GM18907 (cell line): ENCODE results near the gene LRP6.

Experiments used
- ATAC-seq: cut with Tn5 transposase; IDR thresholded peaks from one replicate; pipeline ENCODE4 v1.9.1; 2021; ENCODE audit warnings: mild to moderate bottlenecking, moderate library complexity; ENCODE audit not compliant: unreplicated experiment

The LRP6 gene

DNA sequence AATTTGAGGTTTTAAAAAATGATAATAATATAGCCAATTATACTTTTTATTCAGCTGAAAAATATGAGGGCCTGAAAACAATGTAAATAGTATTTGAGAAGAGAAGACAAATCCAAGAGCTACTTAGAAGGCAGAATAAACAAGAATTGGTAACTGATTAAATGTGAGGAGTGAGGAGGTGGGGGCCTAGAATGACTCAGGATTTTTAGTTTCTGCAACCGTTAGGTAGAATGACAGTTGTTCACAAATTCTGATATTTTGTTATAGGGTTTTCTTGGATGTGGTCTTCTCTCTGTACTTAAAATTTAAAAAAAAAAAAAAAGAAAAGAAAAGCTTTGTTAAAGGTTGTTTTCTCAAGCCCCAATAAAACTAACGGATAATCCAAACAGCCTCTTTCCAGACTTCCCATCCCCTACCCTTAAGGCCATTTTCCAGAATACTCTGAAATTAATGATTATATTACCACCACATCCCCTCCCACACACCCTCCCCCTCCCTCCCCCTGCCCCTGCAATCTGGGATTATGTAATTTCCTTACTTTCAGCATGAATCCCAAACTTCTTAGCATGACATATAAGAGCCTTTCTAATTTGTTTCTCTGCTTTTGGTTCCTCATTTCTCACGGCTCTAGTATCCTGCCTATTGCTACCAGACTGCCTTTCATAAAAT, 50.4 kb downstream of the LRP6 start:
- ATAC-seq, result no peak

DNA sequence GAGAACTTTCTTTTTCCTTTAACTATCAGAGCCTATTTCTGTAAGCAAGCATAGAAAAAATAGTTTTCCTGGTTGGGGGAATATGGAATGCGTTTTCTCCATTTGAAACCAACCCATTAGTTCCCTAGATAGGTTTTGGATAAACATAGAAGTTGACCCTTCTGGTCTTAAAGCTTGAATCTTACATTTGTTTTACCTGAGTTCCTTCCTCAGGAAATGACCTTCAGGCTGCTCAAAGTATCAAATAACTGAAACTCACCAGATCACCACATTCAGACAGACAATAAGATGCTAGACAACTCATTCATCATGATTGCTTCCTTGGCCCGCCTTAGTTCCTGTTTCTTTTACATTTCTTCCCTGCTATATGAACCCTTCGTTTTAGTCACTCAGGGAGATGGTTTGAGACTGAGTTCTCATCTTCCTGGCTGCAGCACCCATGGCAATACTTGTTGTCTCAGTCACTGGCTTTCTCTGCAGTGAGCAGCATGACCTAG, 52.2 kb downstream of the LRP6 start:
- ATAC-seq, result peak; percentile 46

DNA sequence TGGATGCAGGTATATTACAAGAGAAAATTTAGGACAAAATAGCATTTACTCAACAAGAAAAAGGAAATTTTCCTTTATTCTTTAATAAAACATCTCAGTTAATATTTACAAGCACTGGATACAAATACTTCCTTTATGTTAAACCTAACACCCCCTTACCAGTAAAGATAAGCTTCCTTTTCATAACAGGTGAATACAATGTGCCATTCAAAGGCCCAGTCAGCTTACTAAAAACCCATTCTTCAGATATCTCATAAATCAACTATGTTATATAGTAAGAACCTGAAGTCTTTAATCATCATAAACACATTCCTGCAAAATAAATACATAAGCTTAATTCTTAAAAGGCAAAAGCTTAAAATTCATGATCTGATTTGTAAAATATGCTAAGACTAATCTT, 52.6 kb downstream of the LRP6 start:
- ATAC-seq, result no peak

DNA sequence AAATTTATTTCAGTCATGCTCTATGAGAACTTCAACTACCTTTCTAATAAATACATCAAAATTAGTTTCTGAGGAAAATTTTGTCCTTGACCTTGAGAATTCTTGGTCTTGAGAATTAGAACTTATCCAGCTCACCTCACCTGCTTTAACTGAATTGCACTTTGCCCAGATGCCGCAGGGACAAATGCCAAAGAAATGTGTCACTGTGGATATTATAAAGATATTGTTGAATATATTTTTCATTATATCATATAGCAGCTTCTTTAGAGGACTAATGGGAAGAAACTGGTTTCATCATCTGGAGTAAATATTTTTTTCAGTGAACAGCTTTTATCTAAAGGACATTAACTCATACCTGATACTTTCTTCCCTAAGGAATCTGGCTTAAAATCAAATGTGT, 54.1 kb downstream of the LRP6 start:
- ATAC-seq, result no peak

DNA sequence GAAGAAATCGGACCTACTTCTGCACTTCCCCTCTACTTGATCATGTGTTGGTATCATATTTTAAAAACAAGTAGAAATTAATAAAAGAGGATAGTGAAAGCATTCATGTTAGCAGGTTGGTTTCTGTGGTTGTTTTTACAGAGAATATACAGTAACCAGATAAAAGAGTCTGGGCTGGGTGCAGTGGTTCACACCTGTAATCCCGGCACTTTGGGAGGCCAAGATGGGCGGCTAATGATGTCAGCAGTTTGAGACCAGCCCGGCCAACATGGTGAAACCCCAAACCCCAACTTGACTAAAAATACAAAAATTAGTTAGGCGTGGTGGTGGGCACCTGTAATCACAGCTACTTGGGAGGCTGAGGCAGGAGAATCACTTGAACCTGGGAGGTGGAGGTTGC, 55.9 kb downstream of the LRP6 start:
- no peak for ATAC-seq

DNA sequence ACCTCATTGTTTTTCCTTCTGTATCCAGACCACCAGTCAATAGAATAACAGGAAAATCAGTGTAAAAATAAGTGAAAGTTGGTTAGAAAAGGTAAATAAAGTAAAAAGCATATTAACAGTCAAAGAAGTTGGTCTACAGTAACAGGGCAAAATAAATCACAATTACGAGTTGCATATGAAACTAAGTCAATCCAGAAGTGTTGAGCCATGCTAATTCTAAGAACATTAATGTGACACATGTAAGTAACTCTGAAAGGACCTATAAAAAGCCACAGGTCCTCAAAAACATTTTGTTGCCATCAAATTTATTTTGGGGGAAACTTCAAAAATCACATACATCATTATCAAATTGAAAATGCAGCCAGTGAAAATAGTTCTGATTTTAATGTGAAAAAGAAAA, 56.4 kb downstream of the LRP6 start:
- no peak for ATAC-seq

DNA sequence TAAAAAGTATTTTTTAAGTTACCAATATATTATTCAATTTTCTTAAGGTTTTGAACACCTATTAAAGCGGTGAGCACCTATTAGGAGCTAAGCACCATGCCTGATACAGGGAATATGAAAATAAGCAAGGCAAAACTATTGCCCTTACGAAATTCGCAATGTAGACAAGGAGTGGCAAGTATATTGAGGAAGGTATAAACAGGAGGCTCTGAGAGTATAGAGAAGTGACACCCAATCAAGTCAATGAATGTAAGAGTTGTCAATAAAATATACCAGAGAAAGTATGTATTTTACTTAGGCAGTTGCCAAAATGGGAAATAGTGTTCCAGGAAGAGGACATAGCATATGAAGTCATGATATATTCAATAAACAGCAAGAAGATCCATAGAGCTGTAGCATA, 57.2 kb downstream of the LRP6 start:
- ATAC-seq, result no peak

DNA sequence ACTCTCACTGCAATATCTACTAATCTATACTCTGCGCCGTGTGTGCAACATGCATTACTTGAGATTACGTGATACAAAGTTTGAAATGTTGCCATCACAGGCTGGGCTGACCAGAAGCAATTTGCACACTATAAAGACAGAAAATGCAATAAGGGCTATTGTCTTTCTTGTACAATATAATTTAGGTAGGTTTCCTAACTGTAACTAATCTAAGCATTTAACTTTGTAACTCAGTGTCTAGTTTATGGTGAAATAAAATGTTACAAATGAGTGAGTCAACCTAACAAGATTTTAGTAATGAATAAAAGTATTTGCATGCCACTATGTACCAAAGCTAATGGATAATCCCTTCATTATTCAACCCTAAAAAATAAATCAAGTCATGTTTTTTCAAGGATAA, 57.8 kb downstream of the LRP6 start:
- no peak for ATAC-seq

DNA sequence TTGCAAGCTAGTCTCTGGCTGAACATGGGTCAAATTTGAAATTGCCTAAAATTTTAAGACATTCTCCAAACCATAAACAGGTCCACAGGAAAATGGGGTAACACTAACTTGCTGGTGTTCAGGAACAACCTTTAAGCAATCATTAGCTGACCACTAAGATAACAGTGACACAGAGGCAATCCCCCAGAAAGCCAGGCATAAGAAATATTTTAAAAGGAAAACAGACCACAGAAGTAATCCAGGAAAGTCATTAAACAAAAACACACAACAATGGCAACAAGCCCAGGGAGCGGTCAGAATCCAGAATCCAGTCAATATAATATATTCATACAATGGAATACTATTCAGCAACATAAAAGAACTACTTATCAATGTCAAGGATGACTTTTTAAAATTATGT, 59.1 kb downstream of the LRP6 start:
- no peak for ATAC-seq

DNA sequence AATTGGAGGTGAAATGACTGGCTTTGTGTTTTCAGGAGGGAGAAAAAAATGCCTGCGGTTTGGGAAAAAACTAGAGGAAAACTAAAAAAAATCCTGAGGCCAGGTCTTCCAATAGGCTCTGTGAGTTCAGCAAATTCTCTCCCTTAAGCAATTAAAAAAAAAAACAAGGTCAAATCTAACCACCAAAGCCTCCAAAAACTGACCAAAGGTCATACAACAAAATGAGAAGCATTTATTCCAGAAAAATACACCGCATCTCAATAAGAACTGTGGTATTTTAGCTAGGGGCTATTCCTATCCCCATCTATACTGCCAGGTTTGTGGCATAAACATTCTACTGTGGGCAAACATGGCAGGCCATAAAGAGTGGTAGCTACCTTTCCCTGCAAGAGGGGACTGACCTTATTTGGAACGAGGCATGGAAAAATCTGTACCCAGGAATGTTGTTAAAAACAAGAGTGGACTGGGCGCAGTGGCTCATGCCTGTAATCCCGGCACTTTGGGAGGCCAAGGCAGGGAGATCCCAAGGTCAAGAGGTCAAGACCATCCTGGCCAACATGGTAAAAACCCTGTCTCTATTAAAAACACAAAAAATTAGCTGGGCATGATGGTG, 60.0 kb downstream of the LRP6 start:
- ATAC-seq, result no peak

DNA sequence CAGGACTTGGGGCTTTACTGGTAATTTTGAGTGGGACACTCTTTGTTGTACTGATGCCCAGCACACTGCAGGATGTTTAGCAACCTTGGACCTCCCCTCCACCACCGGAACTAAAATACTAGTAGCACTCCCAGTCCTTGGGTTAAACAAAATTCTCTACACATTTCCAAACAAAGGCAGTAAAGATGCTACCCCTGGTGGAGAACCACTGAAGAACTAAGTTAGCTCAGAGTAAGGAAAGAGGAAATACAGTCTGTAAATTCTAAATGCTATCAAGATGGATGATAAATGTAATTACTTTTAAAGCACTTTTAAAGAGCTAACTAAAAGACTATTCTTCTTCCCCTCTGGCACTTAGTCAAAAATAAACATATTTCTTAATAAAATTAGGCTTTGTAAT, 64.1 kb downstream of the LRP6 start:
- ATAC-seq, result no peak

DNA sequence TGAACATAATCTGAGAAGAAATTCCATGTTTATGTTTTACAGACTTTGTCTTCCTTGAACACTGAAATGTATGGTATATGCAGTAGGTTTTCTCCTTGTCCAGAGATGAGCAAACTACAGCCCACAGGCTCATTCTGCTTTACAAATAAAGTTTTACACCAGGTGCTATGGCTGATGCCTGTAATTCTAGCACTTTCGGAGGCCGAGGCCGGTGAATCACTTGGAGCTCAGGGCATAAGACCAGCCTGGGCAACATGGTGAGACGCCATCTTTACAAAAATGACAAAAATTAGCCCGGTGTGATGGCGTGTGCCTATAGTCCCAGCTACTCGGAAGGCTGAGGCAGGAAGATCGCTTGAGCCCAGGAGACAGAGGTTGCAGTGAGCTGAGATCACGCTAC, 64.7 kb downstream of the LRP6 start:
- ATAC-seq, result no peak

DNA sequence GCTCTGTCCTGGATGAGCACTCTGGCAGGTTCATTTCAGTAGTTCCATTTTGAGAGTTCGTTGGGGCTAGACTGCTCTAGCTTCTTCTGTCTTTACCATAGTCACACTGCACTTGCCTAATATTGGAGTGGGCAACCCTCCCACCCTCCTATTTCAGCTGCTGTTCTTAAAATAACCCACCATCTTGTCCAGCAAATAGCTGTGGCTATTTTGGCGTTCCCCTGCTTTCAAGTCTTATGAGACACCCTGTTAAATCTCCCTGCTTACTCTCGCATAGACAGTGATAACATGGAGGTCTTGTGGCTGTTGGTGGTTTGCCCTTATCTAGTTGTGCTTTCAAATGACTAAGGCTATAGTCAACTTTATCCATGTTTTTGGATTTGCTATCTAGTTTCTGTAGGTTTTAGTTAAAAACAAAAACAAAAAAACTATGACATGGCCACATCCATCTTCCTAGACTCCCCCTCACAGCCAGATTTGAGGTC, 65.5 kb downstream of the LRP6 start:
- no peak for ATAC-seq

DNA sequence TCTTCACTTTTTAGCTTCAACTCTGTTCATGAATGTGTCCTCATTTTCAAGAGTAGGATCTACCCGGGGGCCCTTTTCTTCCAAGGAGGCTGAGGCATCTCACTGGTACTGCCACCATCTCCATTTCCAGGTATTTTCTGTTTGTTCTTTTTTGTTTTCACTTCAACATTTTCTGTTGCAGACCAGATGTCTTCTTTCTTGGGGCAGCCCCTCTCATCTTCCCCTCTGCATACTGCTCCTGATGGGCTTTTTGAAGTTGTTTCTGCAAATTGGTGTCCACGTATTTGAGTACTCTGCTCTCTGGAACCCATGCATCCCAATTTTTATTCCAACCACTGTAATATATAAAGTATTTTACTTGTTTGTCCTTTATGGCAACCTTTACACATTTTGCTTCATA, 66.5 kb downstream of the LRP6 start:
- ATAC-seq, result no peak

DNA sequence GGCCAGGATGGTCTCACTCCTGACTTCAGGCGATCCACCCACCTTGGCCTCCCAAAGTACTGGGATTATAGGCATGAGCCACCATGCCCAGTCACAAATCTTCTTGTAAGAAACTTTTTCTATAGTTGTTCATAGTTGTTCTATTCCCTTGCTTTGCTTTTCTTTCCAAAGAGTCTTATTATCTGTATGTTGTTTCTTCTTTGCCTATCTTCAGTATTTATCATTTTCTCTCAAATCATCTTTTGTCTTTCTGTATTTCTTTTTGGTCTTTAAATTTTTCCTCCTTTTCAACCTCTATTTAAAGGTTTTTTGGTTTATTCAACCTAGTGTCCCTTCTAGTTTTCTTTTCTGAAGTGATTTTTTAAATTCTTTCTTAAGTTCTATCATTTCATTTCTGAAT, 68.7 kb downstream of the LRP6 start:
- no peak for ATAC-seq

DNA sequence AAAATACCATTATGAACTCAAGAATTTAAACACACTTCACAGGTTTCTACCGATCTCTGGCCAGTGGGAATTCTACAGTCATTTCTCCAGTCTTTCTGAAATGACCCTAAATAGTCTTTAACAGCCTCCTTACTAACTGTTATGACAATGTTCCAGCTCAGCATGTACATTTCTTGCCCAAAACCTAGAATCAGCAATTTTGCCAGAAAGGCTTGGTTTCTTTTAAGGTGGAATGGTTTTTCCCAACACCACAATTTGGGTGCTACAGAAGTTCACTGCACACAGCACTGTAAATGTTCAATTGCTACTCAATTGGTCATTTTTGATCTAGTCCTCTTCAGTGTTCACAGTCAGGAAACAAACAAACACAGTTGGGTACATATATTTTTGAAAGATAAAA, 69.7 kb downstream of the LRP6 start:
- ATAC-seq, result no peak

DNA sequence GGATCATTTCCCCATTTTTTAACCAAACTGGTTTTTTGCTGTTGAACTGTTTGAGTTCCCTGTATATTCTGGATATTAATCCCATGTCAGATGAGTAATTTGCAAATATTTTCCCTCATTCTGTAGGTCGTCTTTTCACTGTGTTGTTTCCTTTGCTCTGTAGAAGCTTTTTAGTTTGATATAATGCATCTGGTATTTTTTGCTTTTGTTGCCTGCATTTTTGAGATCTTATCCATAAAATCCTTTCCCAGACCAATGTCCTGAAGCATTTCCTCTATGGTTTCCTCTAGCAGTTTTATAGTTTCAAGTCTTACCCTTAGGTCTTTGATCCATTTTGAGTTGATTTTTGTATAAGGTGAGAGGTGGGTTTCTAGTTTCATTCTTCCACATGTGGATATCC, 71.3 kb downstream of the LRP6 start:
- no peak for ATAC-seq

DNA sequence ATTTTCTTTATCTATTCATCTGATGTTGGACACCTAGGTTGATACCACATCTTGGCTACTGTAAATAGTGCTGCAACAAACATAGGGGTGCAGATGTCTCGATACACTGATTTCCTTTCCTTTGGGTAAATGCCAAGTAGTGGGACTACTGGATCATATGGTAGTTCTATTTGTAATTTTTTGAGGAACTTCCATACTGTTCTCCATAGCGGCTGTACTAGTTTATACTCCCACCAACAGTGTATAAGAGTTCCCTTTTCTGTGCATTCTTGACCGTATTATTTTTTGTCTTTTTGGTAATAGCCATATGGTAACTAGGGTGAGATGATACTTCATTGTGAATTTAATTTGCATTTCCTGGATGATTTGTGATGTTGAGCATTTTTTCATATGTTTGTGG, 71.8 kb downstream of the LRP6 start:
- no peak for ATAC-seq

DNA sequence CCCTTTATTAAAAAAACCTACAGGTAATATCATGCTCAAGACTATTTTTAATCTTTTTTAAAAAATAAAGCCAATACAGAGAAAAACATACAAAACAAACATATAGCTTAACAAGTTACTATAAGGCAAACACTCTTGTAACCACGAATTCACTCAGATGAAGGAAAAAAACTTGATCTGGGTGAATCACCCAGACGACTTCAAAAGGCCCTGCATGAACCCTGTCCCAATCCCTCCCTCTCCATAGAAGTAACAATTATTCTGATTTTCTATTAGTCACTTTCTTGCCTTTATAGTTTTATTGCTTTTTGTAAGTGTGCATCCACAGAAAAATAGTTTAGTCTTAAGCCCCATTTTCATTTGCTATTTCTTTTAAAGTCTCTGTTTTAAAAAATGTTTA, 72.6 kb downstream of the LRP6 start:
- ATAC-seq, result no peak

DNA sequence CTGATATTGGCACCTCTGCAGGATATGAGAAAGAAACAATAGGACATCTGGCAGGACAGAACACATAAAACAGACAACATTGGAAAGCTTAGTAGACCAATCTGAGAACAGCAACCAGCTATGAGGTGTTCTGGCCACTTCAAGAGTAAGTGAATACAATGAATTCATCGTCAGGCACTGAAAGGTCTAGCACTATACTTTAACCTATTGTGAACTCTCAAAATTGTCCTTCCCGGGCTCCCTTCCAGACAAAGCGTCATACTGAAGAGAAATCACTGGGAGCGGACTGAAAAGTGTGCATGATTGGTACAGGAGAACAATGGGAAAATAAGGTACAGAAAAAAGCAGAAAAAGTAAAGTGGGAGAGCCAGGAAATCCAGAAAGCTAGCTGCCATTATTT, 75.8 kb downstream of the LRP6 start:
- no peak for ATAC-seq

DNA sequence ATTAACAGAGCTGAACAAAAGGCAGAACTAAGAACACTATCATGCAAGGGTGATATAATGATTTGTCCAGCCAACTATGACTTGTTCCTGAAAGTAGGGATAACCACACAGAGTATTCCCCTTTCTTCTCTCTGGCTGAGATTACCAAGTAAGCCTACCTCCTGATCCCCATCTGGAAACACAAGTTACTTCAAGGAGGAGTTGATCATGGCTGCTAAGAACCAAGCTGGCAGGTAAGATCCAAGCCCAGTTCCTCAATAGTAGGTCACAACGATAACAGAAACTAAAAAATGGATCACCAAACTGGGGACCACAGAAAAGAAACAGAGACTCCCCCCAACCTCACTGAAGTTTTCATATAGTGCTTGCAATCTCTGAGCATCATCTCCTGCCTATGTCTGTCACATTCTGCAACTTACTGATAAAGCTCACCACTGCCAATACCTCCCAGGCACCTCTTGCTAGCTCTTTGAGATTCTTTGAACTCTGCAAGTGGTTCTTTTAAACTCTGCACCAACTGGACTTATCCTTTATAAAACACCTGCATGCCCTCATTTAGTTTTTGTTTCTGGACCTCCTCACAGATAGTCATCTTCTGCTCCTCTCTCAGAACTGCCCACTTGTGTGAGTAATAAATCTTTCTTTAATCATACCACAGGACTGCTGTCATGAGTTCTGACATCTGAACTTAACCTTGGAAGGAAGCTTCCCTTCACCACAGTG, 76.6 kb downstream of the LRP6 start:
- ATAC-seq, result no peak

DNA sequence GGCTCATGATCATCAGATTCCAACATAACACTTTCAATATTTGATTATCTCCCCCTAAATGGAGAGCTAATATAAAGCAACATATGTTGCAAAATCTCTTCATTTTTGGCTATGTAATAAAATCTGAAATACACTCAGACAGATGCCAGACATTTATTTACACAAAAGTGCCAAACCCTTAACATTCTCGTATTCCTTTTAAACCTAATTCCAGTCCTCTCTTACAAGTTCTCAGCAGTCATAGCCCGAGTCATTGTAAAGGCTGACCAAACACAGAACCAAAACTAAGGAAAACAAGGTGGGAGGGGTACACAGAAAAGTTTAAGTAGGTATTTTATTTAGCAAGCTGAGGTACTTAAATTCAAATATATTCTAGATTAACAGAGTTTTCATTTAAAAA, 81.4 kb downstream of the LRP6 start:
- ATAC-seq, result no peak
